Fibroblast of lung (primary cell): Measurements from ENCODE around the gene PCDHGC4. TPM values are rescaled to one million over a fixed set of nuclear protein-coding genes. Genes with fewer than 3 reads are reported as not detected.

Source experiments
- DNase-seq, 2 donors: peaks; one replicate each; pipeline versions ENCODE4 v3.0.0 to v3.0.0-alpha.2; 2010; ENCODE audit warnings: low read depth in 2 of 2
- H2AFZ ChIP-seq: 2 replicates; pipeline ENCODE4 v1.5.1; 2012; ENCODE audit warnings: low read length, control low read depth, inconsistent platforms
- H3K27ac ChIP-seq: 2 replicates; pipeline ENCODE4 v1.5.1; 2011; ENCODE audit warnings: low read length, control low read depth; ENCODE audit not compliant: insufficient read depth
- H3K27me3 ChIP-seq: 2 replicates; pipeline ENCODE4 v1.5.1; 2011; ENCODE audit warnings: mild to moderate bottlenecking, low read length; ENCODE audit not compliant: control insufficient read depth, insufficient read depth
- H3K36me3 ChIP-seq: 2 replicates; pipeline ENCODE4 v1.5.1; 2011; ENCODE audit warnings: low read length; ENCODE audit not compliant: control insufficient read depth, insufficient read depth
- H3K4me1 ChIP-seq: 2 replicates; pipeline ENCODE4 v1.5.1; 2011; ENCODE audit warnings: low read length; ENCODE audit not compliant: control insufficient read depth, insufficient read depth; ENCODE audit errors: extremely low read depth
- H3K4me2 ChIP-seq: 2 replicates; pipeline ENCODE4 v1.5.1; 2011; ENCODE audit warnings: low read length, control low read depth; ENCODE audit not compliant: insufficient read depth; ENCODE audit errors: extremely low read depth
- H3K4me3 ChIP-seq, 4 experiments: fragments of 200-600 bp in 1 of 4; sonication (generic) in 1 of 4; replicated peaks in 1 of 4; 2 replicates each; pipeline ENCODE4 v1.5.1; 2011 to 2016; ENCODE audit warnings: low read length in 4 of 4, low read depth in 3 of 4, mild to moderate bottlenecking in 3 of 4, control low read depth in 2 of 4, inconsistent platforms in 1 of 4, mixed read lengths in 1 of 4; ENCODE audit not compliant: insufficient read depth in 1 of 4; ENCODE audit errors: control extremely low read depth in 1 of 4
- H3K79me2 ChIP-seq: 2 replicates; pipeline ENCODE4 v1.5.1; 2012; ENCODE audit warnings: mild to moderate bottlenecking, low read length, inconsistent platforms; ENCODE audit not compliant: control insufficient read depth, insufficient read depth
- H3K9ac ChIP-seq: 2 replicates; pipeline ENCODE4 v1.5.1; 2011; ENCODE audit warnings: mild to moderate bottlenecking, low read length, control low read depth; ENCODE audit not compliant: insufficient read depth
- H3K9me3 ChIP-seq: 2 replicates; pipeline ENCODE4 v1.5.1; 2012; ENCODE audit warnings: low read depth, low read length; ENCODE audit not compliant: control insufficient read depth, insufficient read depth
- H4K20me1 ChIP-seq: 2 replicates; pipeline ENCODE4 v1.5.1; 2011; ENCODE audit warnings: low read length; ENCODE audit not compliant: control insufficient read depth, insufficient read depth; ENCODE audit errors: extremely low read depth
- EZH2 ChIP-seq: IDR thresholded peaks from 2 replicates; pipeline ENCODE4 v1.5.1; 2012; ENCODE audit warnings: low read length, control low read depth, mild to moderate bottlenecking; ENCODE audit errors: missing control alignments
- polyA plus RNA-seq, 2 donors: library from polyadenylated mRNA; depleted of rRNA in 1 of 2; stranded (reverse) in 1 of 2; unstranded in 1 of 2; fragments of >200 nt; gene quantifications; 2 replicates each; pipeline ENCODE4 v1.2.1, GENCODE V29; 2011 to 2012; ENCODE audit warnings: missing spikeins in 1 of 2
- total RNA-seq: library from RNA; depleted of rRNA; stranded (reverse); fragments of >200 nt; gene quantifications from 2 replicates; pipeline ENCODE4 v1.2.1, GENCODE V29; 2014
- TF ChIP-seq, protein P1 (sequence below), 2 donors: IDR thresholded peaks in 1 of 2; conservative IDR thresholded peaks in 1 of 2; 1 replicate in 1 of 2; 2 replicates in 1 of 2; pipeline ENCODE4 v1.5.1; 2011 to 2012; ENCODE audit warnings: low read length in 2 of 2, control low read depth in 1 of 2, inconsistent platforms in 1 of 2, low read depth in 1 of 2, mild to moderate bottlenecking in 1 of 2

Gene PCDHGC4
- total and polyA plus RNA-seq, 2 donors (not counting 1 experiment from before 2014, with no cell fraction given): 0.48 to 3.0 TPM

- Histone ChIP-seq H3K4me3 (no peak overlapping the region), H3K27ac (no peak overlapping the region), H3K36me3 (peaks cover 13% of the 10 kb centered on the region), H3K9ac (no peak overlapping the region), H3K79me2 (peaks cover 49% of the 10 kb centered on the region), H3K4me1 (peaks cover 23% of the 10 kb centered on the region), H3K27me3 (no peaks in the 10 kb centered on the region), H3K4me2 (no peak overlapping the region), H2AFZ (no peak overlapping the region), H3K9me3 (no peaks in the 10 kb centered on the region), H4K20me1 (no peaks in the 10 kb centered on the region)
- DNase-seq: no peak
- TF ChIP-seq, protein P1, sequence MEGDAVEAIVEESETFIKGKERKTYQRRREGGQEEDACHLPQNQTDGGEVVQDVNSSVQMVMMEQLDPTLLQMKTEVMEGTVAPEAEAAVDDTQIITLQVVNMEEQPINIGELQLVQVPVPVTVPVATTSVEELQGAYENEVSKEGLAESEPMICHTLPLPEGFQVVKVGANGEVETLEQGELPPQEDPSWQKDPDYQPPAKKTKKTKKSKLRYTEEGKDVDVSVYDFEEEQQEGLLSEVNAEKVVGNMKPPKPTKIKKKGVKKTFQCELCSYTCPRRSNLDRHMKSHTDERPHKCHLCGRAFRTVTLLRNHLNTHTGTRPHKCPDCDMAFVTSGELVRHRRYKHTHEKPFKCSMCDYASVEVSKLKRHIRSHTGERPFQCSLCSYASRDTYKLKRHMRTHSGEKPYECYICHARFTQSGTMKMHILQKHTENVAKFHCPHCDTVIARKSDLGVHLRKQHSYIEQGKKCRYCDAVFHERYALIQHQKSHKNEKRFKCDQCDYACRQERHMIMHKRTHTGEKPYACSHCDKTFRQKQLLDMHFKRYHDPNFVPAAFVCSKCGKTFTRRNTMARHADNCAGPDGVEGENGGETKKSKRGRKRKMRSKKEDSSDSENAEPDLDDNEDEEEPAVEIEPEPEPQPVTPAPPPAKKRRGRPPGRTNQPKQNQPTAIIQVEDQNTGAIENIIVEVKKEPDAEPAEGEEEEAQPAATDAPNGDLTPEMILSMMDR (conservative IDR thresholded peaks at IDR 0.05 in 1 of 2, IDR thresholded peaks at IDR 0.05 in 1 of 2; ENCODE audit: low read depth in 1 of 2, low read length in 2 of 2): no peak
- TF ChIP-seq EZH2: no peak
Observed at GRCh38 chr5:141486091-141486490, 1.3 kb downstream of the PCDHGC4 start.

- peaks cover 23% of the 10 kb centered on the region for H3K4me1 ChIP-seq
- DNase-seq: no peak
Observed at GRCh38 chr5:141487131-141487530, 2.3 kb downstream of the PCDHGC4 start.

DNA sequence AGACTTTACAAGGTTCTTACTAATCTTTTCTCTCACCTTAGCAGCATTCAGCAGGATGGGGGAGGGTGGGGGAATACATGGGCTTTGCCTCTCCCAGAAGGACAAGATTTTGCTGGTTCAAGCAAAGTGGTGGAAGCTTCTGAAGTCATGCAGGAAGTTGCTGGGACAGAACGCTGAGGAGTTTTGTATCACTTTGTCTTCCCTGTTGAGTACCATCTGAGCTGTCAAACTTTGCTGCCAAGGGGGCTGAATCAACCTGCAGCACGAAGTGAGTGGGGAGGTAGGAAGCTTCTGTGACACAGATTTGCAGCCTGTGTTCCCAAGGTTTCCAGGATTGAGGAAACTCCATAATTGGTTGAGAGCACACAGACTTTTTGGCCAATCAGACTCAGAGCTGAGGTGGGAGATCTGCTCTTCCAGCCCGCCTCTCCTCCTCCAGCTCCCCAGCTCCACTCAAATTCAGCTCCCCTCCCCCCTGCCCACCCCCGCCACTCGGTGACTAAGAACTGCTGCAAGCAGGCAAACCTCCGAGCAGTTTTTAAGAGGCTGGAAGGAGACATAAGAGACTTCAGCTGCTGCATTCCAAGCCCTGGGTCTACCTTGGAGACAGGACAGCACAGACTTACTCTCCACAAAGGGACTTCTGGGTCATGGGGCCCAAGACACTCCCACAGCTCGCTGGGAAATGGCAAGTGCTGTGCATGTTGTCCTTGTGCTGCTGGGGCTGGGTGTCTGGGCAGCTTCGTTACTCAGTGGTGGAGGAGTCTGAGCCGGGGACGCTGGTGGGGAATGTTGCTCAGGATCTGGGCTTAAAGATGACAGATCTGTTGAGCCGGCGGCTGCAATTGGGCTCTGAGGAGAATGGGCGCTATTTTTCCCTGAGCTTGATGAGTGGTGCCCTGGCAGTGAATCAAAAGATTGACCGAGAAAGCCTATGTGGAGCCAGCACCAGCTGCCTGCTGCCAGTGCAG, 4.0 kb downstream of the PCDHGC4 start, which contains the start of gene PCDHGC5:
Gene PCDHGC5, plus strand, starts transcription at position 491 of the 971 bp plus-strand sequence. Its CDS starts 160 bp downstream, at position 651.
- peak; percentile 60 to 87 for DNase-seq
- H4K20me1 ChIP-seq: no peaks in the 10 kb centered on the region
- no peak within 1 kb of the TSS for H3K27ac ChIP-seq
- no peaks in the 10 kb centered on the region for H3K9me3 ChIP-seq
- no peaks in the 10 kb centered on the region for H3K27me3 ChIP-seq
- H3K79me2 ChIP-seq: peaks cover 49% of the 10 kb centered on the region
- TF ChIP-seq, protein P1 (conservative IDR thresholded peaks at IDR 0.05 in 1 of 2, IDR thresholded peaks at IDR 0.05 in 1 of 2; ENCODE audit: low read depth in 1 of 2, low read length in 2 of 2): no peak
- no peak for TF ChIP-seq EZH2
- peaks cover 21% of the 10 kb centered on the region for H3K4me1 ChIP-seq
- no peak within 1 kb of the TSS for H3K9ac ChIP-seq
- H3K36me3 ChIP-seq: peaks cover 19% of the 10 kb centered on the region
- H3K4me3 ChIP-seq: peak within 1 kb of the TSS in 2 of 4 experiments; percentile 27 to 30
- no peak within 1 kb of the TSS for H2AFZ ChIP-seq
- peak within 1 kb of the TSS; percentile 67 for H3K4me2 ChIP-seq

More at GRCh38 chr5:141487131-141487530, 2.3 kb downstream of the PCDHGC4 start:
- TF ChIP-seq, protein P1 (conservative IDR thresholded peaks at IDR 0.05 in 1 of 2, IDR thresholded peaks at IDR 0.05 in 1 of 2; ENCODE audit: low read depth in 1 of 2, low read length in 2 of 2): no peak
- TF ChIP-seq EZH2: no peak
- Histone ChIP-seq H4K20me1 (no peaks in the 10 kb centered on the region), H3K36me3 (peaks cover 19% of the 10 kb centered on the region), H3K4me3 (no peak overlapping the region), H3K9ac (no peak overlapping the region), H3K4me2 (no peak overlapping the region), H3K27ac (no peak overlapping the region), H3K27me3 (no peaks in the 10 kb centered on the region), H3K9me3 (no peaks in the 10 kb centered on the region), H2AFZ (no peak overlapping the region), H3K79me2 (peaks cover 55% of the 10 kb centered on the region)
